ENCODE results near the gene TGIF1.

TGIF1 gene

DNA sequence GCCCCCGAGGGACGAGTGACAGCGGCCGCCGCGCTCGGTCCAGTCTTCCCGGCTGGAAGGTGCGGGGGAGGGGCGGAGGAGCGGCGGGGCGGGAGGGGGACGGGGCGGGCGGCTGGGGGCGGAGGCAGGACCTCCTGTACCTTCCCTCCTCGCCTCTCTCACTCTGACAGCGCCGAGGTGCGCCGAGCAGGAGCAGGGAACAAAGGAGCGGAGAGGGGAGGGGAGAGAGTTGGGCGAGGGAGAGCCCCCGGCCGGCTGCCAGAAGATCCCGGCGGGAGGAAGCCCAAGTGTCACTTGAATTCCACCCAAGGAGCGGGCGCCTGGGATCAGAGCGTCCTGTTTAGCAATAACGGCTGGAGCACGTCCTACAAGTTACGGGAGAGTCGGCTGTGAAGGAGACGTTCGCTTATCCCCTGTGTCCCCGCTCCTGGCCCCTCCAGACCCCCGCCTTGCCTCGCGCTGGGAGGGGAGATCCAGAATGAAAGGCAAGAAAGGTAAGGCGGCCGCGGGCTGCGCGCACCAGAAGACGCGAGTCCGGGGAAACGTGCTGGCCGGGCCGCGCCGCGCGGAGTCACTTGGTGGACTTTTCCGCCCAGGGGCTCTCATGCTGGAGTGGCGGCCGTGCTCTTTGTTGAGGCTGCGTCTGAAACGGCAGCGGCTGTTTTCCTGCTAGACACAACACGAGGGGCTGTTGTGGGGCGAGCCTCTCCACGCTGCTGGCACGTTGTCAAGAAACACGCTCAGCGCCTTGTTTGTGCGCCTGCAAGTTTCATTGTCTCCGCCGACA lies at the start of gene TGIF1:
TGIF1 (plus strand) TSS at position 161 of the 787 bp plus-strand sequence; CDS start at position 479, 318 bp downstream.
- TF ChIP-seq CTCF (conservative IDR thresholded peaks at IDR 0.05): no peak
- peak within 1 kb of the TSS; percentile 96 for H3K27ac ChIP-seq

DNA sequence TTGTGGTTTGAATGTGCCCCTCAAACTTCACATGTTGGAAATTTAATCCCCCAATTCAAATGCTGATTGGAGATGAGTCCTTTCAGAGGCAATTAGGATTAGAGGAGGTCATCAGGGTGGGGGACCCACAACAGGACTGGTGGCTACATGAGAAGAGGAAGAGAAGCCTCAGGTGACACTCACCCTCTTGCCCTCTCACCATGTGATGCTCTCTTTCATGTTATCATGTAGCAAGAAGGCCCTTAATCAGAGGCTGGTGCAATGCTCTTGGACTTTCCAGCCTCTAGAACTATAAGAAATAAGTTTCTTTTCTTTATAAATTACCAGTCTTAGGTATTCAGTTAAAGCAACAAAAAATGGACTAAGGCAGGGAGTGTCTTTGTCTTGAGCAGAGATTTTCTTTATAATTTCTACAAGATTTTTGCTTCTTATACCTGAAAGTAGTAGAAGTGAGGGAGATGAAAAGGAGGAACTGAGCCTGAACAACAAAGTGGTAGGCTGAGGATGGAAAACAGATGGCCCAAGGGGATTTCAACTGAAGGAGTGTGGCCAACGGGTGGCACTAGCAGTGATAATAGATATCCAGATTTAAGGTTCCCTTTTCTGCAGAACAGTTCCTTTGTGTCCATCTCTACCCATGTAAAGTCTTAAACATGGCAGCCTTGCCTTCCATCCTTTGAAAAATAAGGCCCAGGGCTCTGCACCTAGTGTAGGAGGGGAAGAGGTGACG lies 49.2 kb upstream of the TGIF1 start:
- no peak for TF ChIP-seq CTCF (conservative IDR thresholded peaks at IDR 0.05)
- peak overlapping the region; percentile 85 for H3K27ac ChIP-seq

GRCh38 chr18:3401669-3402620 lies 48.0 kb upstream of the TGIF1 start:
- TF ChIP-seq CTCF (conservative IDR thresholded peaks at IDR 0.05): no peak
- peak overlapping the region; percentile 85 for H3K27ac ChIP-seq

GRCh38 chr18:3402982-3403451 lies 47.0 kb upstream of the TGIF1 start:
- no peak for TF ChIP-seq CTCF (conservative IDR thresholded peaks at IDR 0.05)
- peak overlapping the region; percentile 85 for H3K27ac ChIP-seq

DNA sequence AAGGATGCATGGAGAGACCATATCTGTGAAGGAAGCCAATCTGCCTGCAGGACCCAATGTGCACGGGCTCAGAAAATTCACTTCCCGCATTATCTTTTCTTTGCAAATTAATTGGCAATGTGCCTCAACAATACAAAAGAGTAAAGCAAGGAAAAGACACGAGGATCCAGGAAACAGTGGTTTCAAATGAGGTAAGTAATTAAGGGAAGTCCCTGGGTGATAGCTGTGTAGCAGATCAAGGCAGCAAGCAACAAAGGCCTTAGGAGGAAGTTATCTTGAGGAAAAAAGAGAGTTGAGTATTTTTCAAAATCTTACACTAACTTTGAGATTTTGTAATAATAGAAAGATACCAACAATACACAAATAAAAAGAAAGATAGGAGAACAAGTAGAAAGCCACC lies 44.3 kb upstream of the TGIF1 start:
- H3K27ac ChIP-seq: 0 out of 2 replicates have a peak overlapping the region, but pooled peaks have one; percentile 14
- no peak for TF ChIP-seq CTCF (conservative IDR thresholded peaks at IDR 0.05)

- no peak overlapping the region for H3K27ac ChIP-seq
- TF ChIP-seq CTCF (conservative IDR thresholded peaks at IDR 0.05): no peak
Observed at GRCh38 chr18:3408107-3408506, 41.9 kb upstream of the TGIF1 start.

Measured in VCaP (cell line).